ENCODE measurements around the gene MYORG.
"Not testable (repeated sequence)": the region's sequence is repeated elsewhere in the genome, so short reads cannot be mapped to it uniquely, and the experiment has no call there.

MYORG gene

DNA sequence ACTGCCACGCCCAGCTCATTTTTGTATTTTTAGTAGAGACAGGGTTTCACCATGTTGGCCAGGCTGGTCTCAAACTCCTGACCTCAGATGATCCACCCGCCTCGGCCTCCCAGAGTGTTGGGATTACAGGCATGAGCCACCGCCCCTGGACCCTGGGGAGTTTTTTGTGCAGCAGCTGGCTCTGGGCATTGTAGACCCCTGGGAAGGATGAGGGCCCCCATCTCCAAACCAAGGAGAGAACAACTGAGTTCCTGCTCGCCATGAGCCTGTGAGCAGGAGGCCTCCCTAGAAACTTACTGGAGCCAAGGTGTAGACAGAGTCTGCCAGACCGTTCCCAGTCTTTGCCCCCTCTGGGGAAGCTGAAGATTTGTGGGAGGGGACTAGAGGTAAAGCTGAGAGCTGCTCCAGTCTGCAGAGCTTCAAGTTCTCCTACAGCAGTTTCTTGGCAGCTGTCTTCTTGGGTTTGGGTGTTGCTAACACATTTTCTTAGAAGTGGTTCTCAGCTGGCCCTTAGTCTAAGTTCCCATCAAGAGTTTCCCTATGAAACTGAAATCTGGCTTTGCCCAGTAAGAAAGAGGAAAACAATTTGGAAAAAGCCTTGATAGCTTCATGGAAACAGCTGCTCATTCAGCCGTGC lies 34.9 kb downstream of the MYORG start:
- H3K27ac ChIP-seq (ENCODE audit: low read depth, low read length), result no peak overlapping the region
- peaks cover 41% of the 10 kb centered on the region for H3K36me3 ChIP-seq (ENCODE audit: insufficient read depth, low read length)
- H3K9me3 ChIP-seq (ENCODE audit: insufficient read depth, low read depth, low read length), result no peaks in the 10 kb centered on the region
- 94% methylated on average over 7 of the region's 7 CpGs for WGBS
- H3K4me1 ChIP-seq (ENCODE audit: insufficient read depth, low read length), result no peaks in the 10 kb centered on the region
- no peak overlapping the region for H3K4me3 ChIP-seq (ENCODE audit: low read length)
- H3K9ac ChIP-seq (ENCODE audit: low read depth, low read length), result no peak overlapping the region
- H3K27me3 ChIP-seq (ENCODE audit: insufficient read depth, low read length), result no peaks in the 10 kb centered on the region

DNA sequence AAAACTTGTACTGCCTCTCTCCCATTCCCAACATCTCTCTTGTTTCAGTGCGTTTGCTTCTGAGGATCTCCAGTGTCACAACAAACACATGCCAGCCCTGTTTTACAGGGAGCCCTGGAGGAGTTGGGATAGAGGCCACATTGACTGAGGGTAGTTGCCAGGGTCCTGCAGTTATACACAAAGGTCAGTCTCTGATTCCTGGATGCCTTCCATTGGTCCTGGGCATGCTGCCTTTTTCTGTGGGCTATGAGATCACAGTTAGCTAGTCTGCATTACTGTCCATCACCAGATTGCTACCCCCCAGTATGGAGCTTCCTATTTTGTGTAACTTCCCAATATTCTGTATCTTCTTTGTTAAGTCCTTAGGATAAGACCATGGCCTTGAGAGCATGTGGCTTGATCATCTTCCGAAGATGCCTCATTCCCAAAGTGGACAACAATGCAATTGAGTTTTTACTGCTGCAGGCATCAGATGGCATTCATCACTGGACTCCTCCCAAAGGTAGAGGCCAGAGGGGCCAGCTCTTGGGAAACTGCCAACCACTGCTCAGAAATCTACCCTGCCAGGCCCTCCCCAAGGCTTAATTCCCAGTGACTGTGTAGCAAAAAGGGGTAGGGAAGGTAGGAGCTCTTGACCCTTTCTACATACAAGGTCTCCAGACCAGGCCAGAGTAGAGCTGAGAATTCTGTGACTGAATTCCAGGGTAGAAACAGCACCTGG lies 37.9 kb downstream of the MYORG start:
- no peak overlapping the region for H3K27ac ChIP-seq (ENCODE audit: low read depth, low read length)
- WGBS, result 90% methylated on average over 2 of the region's 2 CpGs
- H3K9ac ChIP-seq (ENCODE audit: low read depth, low read length), result no peak overlapping the region
- H3K27me3 ChIP-seq (ENCODE audit: insufficient read depth, low read length), result no peaks in the 10 kb centered on the region
- peaks cover 13% of the 10 kb centered on the region for H3K4me1 ChIP-seq (ENCODE audit: insufficient read depth, low read length)
- H3K9me3 ChIP-seq (ENCODE audit: insufficient read depth, low read depth, low read length), result no peaks in the 10 kb centered on the region
- H3K36me3 ChIP-seq (ENCODE audit: insufficient read depth, low read length), result peaks cover 40% of the 10 kb centered on the region
- no peak overlapping the region for H3K4me3 ChIP-seq (ENCODE audit: low read length)

DNA sequence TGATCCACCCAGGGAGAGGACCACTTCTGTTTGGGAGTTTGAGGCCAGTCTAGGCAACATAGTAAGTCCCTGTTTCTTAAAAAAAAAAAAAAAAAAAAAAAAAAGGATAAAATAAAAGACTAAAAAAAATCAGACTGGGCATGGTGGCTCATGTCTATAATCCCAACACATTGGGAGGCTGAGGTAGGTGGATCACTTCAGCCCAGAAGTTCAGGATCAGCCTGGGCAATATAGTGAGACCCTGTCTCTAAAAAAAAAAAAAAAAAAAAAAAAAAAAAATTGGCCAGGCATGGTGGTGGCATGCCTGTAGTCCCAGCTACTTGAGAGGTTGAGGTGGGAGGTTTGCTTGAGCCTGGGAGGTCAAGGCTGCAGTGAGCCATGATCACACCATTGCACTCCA lies 38.6 kb downstream of the MYORG start:
- H3K9ac ChIP-seq (ENCODE audit: low read depth, low read length); H3K27me3 ChIP-seq (ENCODE audit: insufficient read depth, low read length); H3K9me3 ChIP-seq (ENCODE audit: insufficient read depth, low read depth, low read length); H3K4me3 ChIP-seq (ENCODE audit: low read length); H3K27ac ChIP-seq (ENCODE audit: low read depth, low read length): not testable (repeated sequence)
- Histone ChIP-seq H3K36me3 (ENCODE audit: insufficient read depth, low read length) (peaks cover 33% of the 10 kb centered on the region), H3K4me1 (ENCODE audit: insufficient read depth, low read length) (peaks cover 16% of the 10 kb centered on the region)

DNA sequence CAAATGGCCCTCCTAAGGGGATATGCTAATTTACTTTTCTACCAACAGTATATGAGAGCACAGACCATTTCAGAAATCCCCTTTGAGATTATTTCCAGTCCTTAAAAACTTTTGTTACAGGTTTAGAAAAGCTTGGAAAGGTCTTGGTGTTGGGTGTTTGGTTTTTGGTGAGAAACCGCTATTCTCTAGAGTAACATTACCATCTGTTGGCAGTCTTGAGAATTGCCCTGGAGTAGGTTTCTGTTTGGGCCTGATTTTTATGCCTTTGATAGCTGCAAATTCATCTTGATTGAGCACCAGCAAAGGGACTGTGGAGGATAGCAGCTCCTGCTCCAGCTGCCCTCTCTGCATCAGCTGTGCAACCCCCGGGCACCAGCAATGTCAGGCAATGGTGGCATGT lies 39.3 kb downstream of the MYORG start:
- Histone ChIP-seq H3K9ac (ENCODE audit: low read depth, low read length) (no peak overlapping the region), H3K4me1 (ENCODE audit: insufficient read depth, low read length) (peaks cover 16% of the 10 kb centered on the region), H3K27me3 (ENCODE audit: insufficient read depth, low read length) (no peaks in the 10 kb centered on the region), H3K27ac (ENCODE audit: low read depth, low read length) (no peak overlapping the region), H3K36me3 (ENCODE audit: insufficient read depth, low read length) (peaks cover 28% of the 10 kb centered on the region), H3K4me3 (ENCODE audit: low read length) (no peak overlapping the region), H3K9me3 (ENCODE audit: insufficient read depth, low read depth, low read length) (no peaks in the 10 kb centered on the region)
- 95% methylated on average over 2 of the region's 2 CpGs for WGBS

DNA sequence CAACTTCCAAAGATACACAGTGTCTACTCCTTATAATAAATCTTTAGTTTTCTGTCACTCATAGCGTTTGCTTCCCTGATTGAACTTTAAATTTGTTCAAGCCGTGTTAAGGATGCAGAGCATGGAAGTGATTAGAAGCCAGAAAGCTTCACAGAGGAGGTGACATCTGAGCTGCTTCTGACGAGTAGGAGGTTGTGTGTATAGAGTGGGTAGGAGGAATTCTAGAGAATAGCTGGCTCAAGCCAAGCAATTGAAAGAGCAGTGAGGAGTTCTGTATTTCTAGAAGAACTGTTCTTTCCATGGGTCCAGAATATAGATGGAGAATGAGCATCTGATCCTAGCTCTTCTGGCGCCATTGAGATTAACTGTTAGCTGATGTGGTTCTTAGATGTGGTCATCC lies 41.3 kb downstream of the MYORG start:
- Histone ChIP-seq H3K27ac (ENCODE audit: low read depth, low read length) (no peak overlapping the region), H3K36me3 (ENCODE audit: insufficient read depth, low read length) (peaks cover 16% of the 10 kb centered on the region), H3K9me3 (ENCODE audit: insufficient read depth, low read depth, low read length) (no peaks in the 10 kb centered on the region), H3K27me3 (ENCODE audit: insufficient read depth, low read length) (no peaks in the 10 kb centered on the region), H3K9ac (ENCODE audit: low read depth, low read length) (no peak overlapping the region), H3K4me3 (ENCODE audit: low read length) (no peak overlapping the region), H3K4me1 (ENCODE audit: insufficient read depth, low read length) (peaks cover 16% of the 10 kb centered on the region)
- 86% methylated on average over 4 of the region's 4 CpGs for WGBS

DNA sequence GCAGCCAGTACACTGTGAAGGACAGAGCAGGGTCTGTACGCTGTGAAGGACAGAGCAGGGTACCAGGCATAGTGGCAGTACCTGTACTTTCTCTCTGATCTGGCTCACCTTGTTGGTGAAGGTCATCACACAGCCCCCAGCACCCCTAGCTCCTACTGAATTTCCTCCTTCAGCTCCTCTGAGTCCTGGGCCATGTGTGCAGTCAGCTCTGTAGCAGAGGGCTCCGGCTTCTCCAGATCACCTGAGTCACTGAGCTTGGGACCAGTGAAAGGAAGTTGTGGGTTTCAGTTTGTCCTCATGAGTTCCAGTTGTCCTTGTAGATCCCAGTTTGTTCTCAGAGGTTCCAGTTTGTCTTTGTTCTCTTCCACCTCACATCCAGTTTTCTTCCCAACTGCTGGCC lies 41.8 kb downstream of the MYORG start:
- H3K36me3 ChIP-seq (ENCODE audit: insufficient read depth, low read length), result peaks cover 12% of the 10 kb centered on the region
- H3K27me3 ChIP-seq (ENCODE audit: insufficient read depth, low read length), result no peaks in the 10 kb centered on the region
- H3K9me3 ChIP-seq (ENCODE audit: insufficient read depth, low read depth, low read length), result no peaks in the 10 kb centered on the region
- 77% methylated on average over 2 of the region's 2 CpGs for WGBS
- peaks cover 16% of the 10 kb centered on the region for H3K4me1 ChIP-seq (ENCODE audit: insufficient read depth, low read length)
- H3K9ac ChIP-seq (ENCODE audit: low read depth, low read length), result peak overlapping the region; percentile 26; the same call in 1 of the 2 replicates
- H3K27ac ChIP-seq (ENCODE audit: low read depth, low read length), result peak overlapping the region; percentile 66; the same call in 1 of the 2 replicates
- H3K4me3 ChIP-seq (ENCODE audit: low read length), result no peak overlapping the region

DNA sequence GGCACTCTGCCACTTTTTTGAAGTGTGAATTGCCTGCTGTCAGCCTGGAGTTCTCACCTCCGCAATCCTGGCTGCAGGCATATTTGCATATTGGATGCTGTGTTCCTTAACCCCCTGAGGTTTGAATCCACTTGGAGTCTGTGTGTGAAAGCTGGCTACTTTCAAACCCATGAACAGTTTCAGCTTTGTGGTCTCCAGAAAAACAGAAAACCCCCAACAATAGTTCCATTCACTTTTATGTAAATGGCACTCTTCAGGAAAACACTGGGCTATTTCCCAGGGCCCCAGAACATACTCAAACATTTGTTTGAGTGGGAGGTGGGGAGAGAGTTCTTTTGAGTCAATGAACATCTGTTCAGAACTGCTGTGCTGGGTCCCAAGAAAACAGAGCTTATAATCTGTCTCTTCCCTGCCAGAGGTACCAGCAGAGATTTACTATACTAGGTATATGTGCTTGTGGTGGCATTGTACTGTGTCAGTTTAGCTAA lies 42.3 kb downstream of the MYORG start:
- Histone ChIP-seq H3K27ac (ENCODE audit: low read depth, low read length) (peak overlapping the region; percentile 66; the same call in 1 of the 2 replicates), H3K36me3 (ENCODE audit: insufficient read depth, low read length) (peaks cover 9% of the 10 kb centered on the region), H3K9me3 (ENCODE audit: insufficient read depth, low read depth, low read length) (no peaks in the 10 kb centered on the region), H3K27me3 (ENCODE audit: insufficient read depth, low read length) (no peaks in the 10 kb centered on the region), H3K4me1 (ENCODE audit: insufficient read depth, low read length) (peaks cover 16% of the 10 kb centered on the region), H3K9ac (ENCODE audit: low read depth, low read length) (peak overlapping the region; percentile 26; the same call in 1 of the 2 replicates), H3K4me3 (ENCODE audit: low read length) (no peak overlapping the region)
- 7% methylated on average over 1 of the region's 1 CpG for WGBS

DNA sequence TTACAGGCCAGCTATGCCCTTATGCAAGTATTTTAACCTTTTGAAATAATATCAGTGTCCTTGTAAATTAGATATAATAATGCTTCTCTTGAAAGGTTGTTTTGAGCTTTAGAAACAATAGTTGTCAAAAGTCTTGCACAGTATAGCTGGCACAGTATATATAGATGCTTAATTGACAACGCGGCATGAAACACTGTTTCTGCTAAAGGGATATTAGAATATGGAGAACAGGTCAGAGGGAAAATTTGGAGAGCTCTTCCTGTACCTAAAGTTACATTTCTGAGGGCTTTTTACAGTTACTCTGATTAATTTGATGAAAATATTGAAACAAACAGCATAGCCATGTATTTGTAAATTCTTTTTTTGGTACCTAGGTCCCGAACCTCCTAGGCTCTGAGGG lies 42.9 kb downstream of the MYORG start:
- H3K27me3 ChIP-seq (ENCODE audit: insufficient read depth, low read length), result no peaks in the 10 kb centered on the region
- H3K9ac ChIP-seq (ENCODE audit: low read depth, low read length), result no peak overlapping the region
- no peaks in the 10 kb centered on the region for H3K9me3 ChIP-seq (ENCODE audit: insufficient read depth, low read depth, low read length)
- 52% methylated on average over 3 of the region's 3 CpGs for WGBS
- H3K4me3 ChIP-seq (ENCODE audit: low read length), result no peak overlapping the region
- peaks cover 16% of the 10 kb centered on the region for H3K4me1 ChIP-seq (ENCODE audit: insufficient read depth, low read length)
- peaks cover 4% of the 10 kb centered on the region for H3K36me3 ChIP-seq (ENCODE audit: insufficient read depth, low read length)
- H3K27ac ChIP-seq (ENCODE audit: low read depth, low read length), result no peak overlapping the region; the same call in 1 of the 2 replicates

DNA sequence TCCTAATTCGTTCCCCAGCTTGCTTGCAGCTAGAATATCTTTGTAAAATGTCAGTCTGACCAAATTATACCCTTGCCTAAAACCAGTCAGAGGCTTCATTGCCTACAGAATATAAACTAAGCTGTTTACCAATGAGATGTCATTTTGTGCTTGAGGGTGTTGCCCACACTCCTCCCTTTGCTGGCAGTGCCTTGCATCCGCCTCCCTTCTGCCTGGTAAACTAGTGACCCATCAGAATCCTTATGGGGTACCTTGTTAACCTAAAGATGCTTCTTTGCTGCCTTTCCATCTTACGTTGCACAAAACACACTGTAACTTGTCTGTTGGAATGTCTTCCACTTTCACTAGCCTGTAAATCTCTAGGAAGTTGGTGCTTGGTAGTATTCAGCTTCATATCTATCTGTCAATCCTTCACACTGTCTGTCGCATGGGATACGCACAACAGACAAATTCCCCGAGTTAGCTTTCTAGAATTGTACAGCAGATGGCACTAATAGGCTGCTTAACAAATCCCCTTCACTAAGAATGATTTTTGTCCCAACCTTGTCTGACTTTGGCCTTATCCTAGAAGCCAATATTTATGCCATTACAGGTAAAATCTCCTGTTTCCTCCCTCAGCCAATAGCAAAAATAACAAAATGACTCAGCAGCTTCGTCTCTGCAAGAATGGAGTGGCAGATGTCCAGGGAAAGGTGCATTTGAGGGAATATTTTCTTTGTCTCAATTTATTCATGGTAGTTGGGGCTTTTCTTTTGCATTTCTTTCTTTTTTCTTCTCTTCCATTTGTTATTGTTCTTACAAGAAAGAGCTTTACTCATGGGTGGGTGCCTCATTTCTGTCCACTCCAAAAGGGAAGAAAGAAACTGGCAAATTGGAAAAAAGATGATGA lies 44.4 kb downstream of the MYORG start:
- WGBS, result 71% methylated on average over 7 of the region's 7 CpGs
- H3K27me3 ChIP-seq (ENCODE audit: insufficient read depth, low read length), result no peaks in the 10 kb centered on the region
- H3K9me3 ChIP-seq (ENCODE audit: insufficient read depth, low read depth, low read length), result no peaks in the 10 kb centered on the region
- no peak overlapping the region for H3K9ac ChIP-seq (ENCODE audit: low read depth, low read length)
- H3K4me1 ChIP-seq (ENCODE audit: insufficient read depth, low read length), result peaks cover 21% of the 10 kb centered on the region
- no peaks in the 10 kb centered on the region for H3K36me3 ChIP-seq (ENCODE audit: insufficient read depth, low read length)
- no peak overlapping the region for H3K4me3 ChIP-seq (ENCODE audit: low read length)
- no peak overlapping the region for H3K27ac ChIP-seq (ENCODE audit: low read depth, low read length)

DNA sequence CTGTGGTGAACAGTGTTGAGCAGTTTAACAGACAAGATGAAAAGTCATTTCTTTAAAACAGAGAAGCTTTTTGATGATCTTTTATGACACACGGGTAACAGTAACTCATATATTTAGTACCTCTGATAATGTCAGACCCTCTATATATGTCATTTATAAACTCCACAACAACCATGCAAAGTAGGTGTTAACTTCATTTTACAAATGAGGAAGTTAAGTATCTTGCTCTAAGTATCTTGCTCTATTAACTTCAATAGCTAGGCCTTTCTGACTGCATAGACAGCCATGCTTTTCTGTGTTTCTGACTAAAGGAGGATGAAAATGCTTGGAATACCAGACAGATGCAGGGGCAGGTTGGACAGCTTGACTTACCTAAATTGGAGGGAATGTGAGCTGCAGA lies 45.5 kb downstream of the MYORG start:
- Histone ChIP-seq H3K9ac (ENCODE audit: low read depth, low read length) (no peak overlapping the region), H3K4me1 (ENCODE audit: insufficient read depth, low read length) (peaks cover 21% of the 10 kb centered on the region), H3K27ac (ENCODE audit: low read depth, low read length) (no peak overlapping the region), H3K9me3 (ENCODE audit: insufficient read depth, low read depth, low read length) (no peaks in the 10 kb centered on the region), H3K4me3 (ENCODE audit: low read length) (no peak overlapping the region), H3K27me3 (ENCODE audit: insufficient read depth, low read length) (no peaks in the 10 kb centered on the region), H3K36me3 (ENCODE audit: insufficient read depth, low read length) (no peaks in the 10 kb centered on the region)
- WGBS, result 88% methylated on average over 1 of the region's 1 CpG

Measured in HUES64 (cell line).